GM12891 (cell line): ENCODE measurements around the gene CACNG8.
"Not testable (repeated sequence)": the region's sequence is repeated elsewhere in the genome, so short reads cannot be mapped to it uniquely, and the experiment has no call there.

Experiments
- DNase-seq: peaks from one replicate; pipeline ENCODE4 v3.0.0; 2011; ENCODE audit warnings: low spot score; ENCODE audit not compliant: insufficient read length
- FAIRE-seq: peaks from 2 replicates; lab custom pipeline; 2011; peaks lifted over from hg19 to GRCh38; lab: Jason Lieb, UNC
- PAX5 ChIP-seq: IDR thresholded peaks from 2 replicates; pipeline ENCODE4 v1.6.1; 2011; ENCODE audit warnings: low read length, moderate library complexity, mild to moderate bottlenecking; ENCODE audit not compliant: insufficient read depth, severe bottlenecking
- POLR2A ChIP-seq: IDR thresholded peaks from 2 replicates; pipeline ENCODE4 v1.6.1; 2011; ENCODE audit warnings: low read depth, low read length, control low read depth
- POLR2AphosphoS5 ChIP-seq: IDR thresholded peaks from 2 replicates; pipeline ENCODE4 v1.6.1; 2011; ENCODE audit warnings: low read depth, low read length, control low read depth
- POU2F2 ChIP-seq: IDR thresholded peaks from 2 replicates; pipeline ENCODE4 v1.6.1; 2011; ENCODE audit warnings: low read depth, mild to moderate bottlenecking, control low read depth, low read length, moderate library complexity
- SPI1 ChIP-seq: IDR thresholded peaks from 2 replicates; pipeline ENCODE4 v1.6.1; 2011; ENCODE audit warnings: low read depth, low read length, control low read depth
- TAF1 ChIP-seq: IDR thresholded peaks from 2 replicates; pipeline ENCODE4 v1.6.1; 2011; ENCODE audit warnings: low read depth, low read length, control low read depth

The CACNG8 gene

GRCh38 chr19:53945998-53946397 lies 16.7 kb upstream of the CACNG8 start:
- no peak for FAIRE-seq
- no peak for TF ChIP-seq PAX5
- no peak for TF ChIP-seq TAF1
- no peak for TF ChIP-seq POLR2A
- no peak for TF ChIP-seq SPI1
- no peak for TF ChIP-seq POLR2AphosphoS5
- TF ChIP-seq POU2F2: no peak
- DNase-seq: no peak

- DNase-seq (no peak), FAIRE-seq (no peak)
- TF ChIP-seq POLR2A (no peak), SPI1 (no peak), POU2F2 (no peak), TAF1 (no peak), PAX5 (no peak), POLR2AphosphoS5 (no peak)
Measured at GRCh38 chr19:53947624-53948023, 15.1 kb upstream of the CACNG8 start.

GRCh38 chr19:53948611-53949010 lies 14.1 kb upstream of the CACNG8 start:
- FAIRE-seq: not testable (repeated sequence)

GRCh38 chr19:53951436-53951835 lies 11.3 kb upstream of the CACNG8 start:
- no peak for TF ChIP-seq TAF1
- TF ChIP-seq POLR2AphosphoS5: no peak
- TF ChIP-seq POLR2A: no peak
- TF ChIP-seq PAX5: no peak
- TF ChIP-seq SPI1: no peak
- TF ChIP-seq POU2F2: no peak
- DNase-seq (no peak), FAIRE-seq (no peak)

More at GRCh38 chr19:53948611-53949010, 14.1 kb upstream of the CACNG8 start:
- not testable (repeated sequence) for DNase-seq

GRCh38 chr19:53951947-53952346 lies 10.8 kb upstream of the CACNG8 start:
- TF ChIP-seq POLR2AphosphoS5 (no peak), POU2F2 (no peak), PAX5 (no peak), POLR2A (no peak), TAF1 (no peak), SPI1 (no peak)
- no peak for DNase-seq
- no peak for FAIRE-seq

- TF ChIP-seq POLR2AphosphoS5 (no peak), PAX5 (no peak), SPI1 (no peak), POLR2A (no peak), POU2F2 (no peak), TAF1 (no peak)
- no peak for FAIRE-seq
- no peak for DNase-seq
Measured at GRCh38 chr19:53953383-53953782, 9.4 kb upstream of the CACNG8 start.

- TF ChIP-seq TAF1: no peak
- TF ChIP-seq POLR2A: no peak
- no peak for TF ChIP-seq PAX5
- TF ChIP-seq SPI1: no peak
- no peak for TF ChIP-seq POU2F2
- no peak for TF ChIP-seq POLR2AphosphoS5
- FAIRE-seq (no peak), DNase-seq (no peak)
Measured at GRCh38 chr19:53957448-53958167, 5.1 kb upstream of the CACNG8 start.

- no peak for TF ChIP-seq TAF1
- TF ChIP-seq PAX5: no peak
- no peak for TF ChIP-seq SPI1
- TF ChIP-seq POLR2A: no peak
- TF ChIP-seq POLR2AphosphoS5: no peak
- no peak for TF ChIP-seq POU2F2
- DNase-seq (no peak), FAIRE-seq (no peak)
Measured at GRCh38 chr19:53958168-53958571, 4.6 kb upstream of the CACNG8 start.

- DNase-seq (no peak), FAIRE-seq (no peak)
- TF ChIP-seq POLR2AphosphoS5: no peak
- TF ChIP-seq PAX5: no peak
- TF ChIP-seq SPI1: no peak
- TF ChIP-seq TAF1: no peak
- TF ChIP-seq POLR2A: no peak
- TF ChIP-seq POU2F2: no peak
Measured at GRCh38 chr19:53958823-53959757, 3.6 kb upstream of the CACNG8 start.
